ENCODE data around the gene EVA1B. TPM values are rescaled to one million over a fixed set of nuclear protein-coding genes. Genes with fewer than 3 reads are reported as not detected.
A peak's percentile ranks its signal among the peaks of the same experiment; 100 is the strongest.

The EVA1B gene
- total and polyA plus RNA-seq, 11 donors: 5.9 to 42.3 (median 12.0) TPM

GRCh38 chr1:36320291-36320761, 3.1 kb downstream of the EVA1B start:
- no peaks in the 10 kb centered on the region for H3K9me3 ChIP-seq
- peaks cover 0 to 4% (median 0%) of the 10 kb centered on the region in 9 donors for H3K36me3 ChIP-seq
- no peak for ATAC-seq
- H3K27me3 ChIP-seq: no peaks in the 10 kb centered on the region
- peak in 1 of 5 donors; percentile 43 for DNase-seq
- H3K27ac ChIP-seq: peak overlapping the region in 10 of 12 donors; percentile 23 to 97 (median 92)
- H3K4me3 ChIP-seq: peak overlapping the region in 11 of 12 donors; percentile 14 to 98 (median 85)
- 54 to 76% (median 66%) methylated on average over 15 to 16 of the region's 16 CpGs for WGBS, 4 donors
- TF ChIP-seq POLR2A (IDR thresholded peaks at IDR 0.05) (no peak), CTCF (IDR thresholded peaks at IDR 0.05) (no peak)
- peaks cover 3 to 39% (median 28%) of the 10 kb centered on the region in 12 donors for H3K4me1 ChIP-seq
- intact Hi-C loops (cut with DNase I): loop anchor here in 2 of 10 donors (5.0 kb wide), 1 partner anchor 47 kb away; no protein-coding TSS in a partner anchor

- intact Hi-C loops (cut with DNase I): loop anchor here in 2 of 10 donors (5.0 kb wide), 2 partner anchors 58 to 113 kb away; no protein-coding TSS in a partner anchor
- no peak for TF ChIP-seq POLR2A (IDR thresholded peaks at IDR 0.05)
- TF ChIP-seq CTCF (IDR thresholded peaks at IDR 0.05): no peak
- ATAC-seq (no peak), DNase-seq (no peak)
- Histone ChIP-seq H3K27me3 (no peaks in the 10 kb centered on the region), H3K27ac (no peak overlapping the region), H3K4me3 (no peak overlapping the region), H3K4me1 (peaks cover 0 to 20% (median 16%) of the 10 kb centered on the region in 12 donors), H3K36me3 (peaks cover 0 to 9% (median 5%) of the 10 kb centered on the region in 9 donors), H3K9me3 (no peaks in the 10 kb centered on the region)
- 92 to 98% (median 97%) methylated on average over 7 of the region's 7 CpGs for WGBS, 4 donors
These were observed 14.0 kb downstream of the EVA1B start for GRCh38 chr1:36309397-36309796.

GRCh38 chr1:36307601-36308330, 15.7 kb downstream of the EVA1B start:
- no peaks in the 10 kb centered on the region for H3K9me3 ChIP-seq
- TF ChIP-seq CTCF (IDR thresholded peaks at IDR 0.05) (no peak), POLR2A (IDR thresholded peaks at IDR 0.05) (no peak)
- ATAC-seq (no peak), DNase-seq (no peak)
- peak overlapping the region in 10 of 12 donors; percentile 63 to 95 (median 85) for H3K4me3 ChIP-seq
- intact Hi-C loops (cut with DNase I): loop anchor here in 2 of 10 donors (5.0 kb wide), 2 partner anchors 60 to 115 kb away; no protein-coding TSS in a partner anchor
- H3K27me3 ChIP-seq: no peaks in the 10 kb centered on the region
- peak overlapping the region in 3 of 12 donors; percentile 71 to 83 (median 72) for H3K27ac ChIP-seq
- peaks cover 0 to 25% (median 21%) of the 10 kb centered on the region in 9 donors for H3K36me3 ChIP-seq
- WGBS, 4 donors: 81 to 92% (median 87%) methylated on average over 8 to 10 of the region's 10 CpGs
- peaks cover 0 to 24% (median 16%) of the 10 kb centered on the region in 12 donors for H3K4me1 ChIP-seq

- Histone ChIP-seq H3K4me1 (peaks cover 0 to 24% (median 16%) of the 10 kb centered on the region in 12 donors), H3K9me3 (no peaks in the 10 kb centered on the region), H3K36me3 (peaks cover 0 to 33% (median 29%) of the 10 kb centered on the region in 9 donors), H3K27ac (peak overlapping the region in 11 of 12 donors; percentile 65 to 87 (median 74)), H3K4me3 (peak overlapping the region; percentile 63 to 95 (median 82)), H3K27me3 (no peaks in the 10 kb centered on the region)
- intact Hi-C loops (cut with DNase I): loop anchor here in 2 of 10 donors (5.0 kb wide), 2 partner anchors 60 to 115 kb away; no protein-coding TSS in a partner anchor
- ATAC-seq (peak; percentile 95 to 98 (median 98)), DNase-seq (peak; percentile 92 to 96 (median 94))
- TF ChIP-seq CTCF (IDR thresholded peaks at IDR 0.05): no peak
- peak; percentile 61 to 90 for TF ChIP-seq POLR2A (IDR thresholded peaks at IDR 0.05)
- WGBS, 4 donors: 1 to 2% (median 1%) methylated on average over 37 to 46 of the region's 46 CpGs
These were observed 16.5 kb downstream of the EVA1B start for GRCh38 chr1:36306902-36307456.

Data from heart left ventricle (tissue), 16 donors.